Adrenal gland (tissue), 5 donors: ENCODE measurements around the gene ZBTB4.

Experiments
- CTCF ChIP-seq, 6 experiments: fragments of 450-650 bp in 4 of 6; fragments of 200-600 bp in 2 of 6; sonication (generic) in 1 of 6; IDR thresholded peaks; 1 replicate in 5 of 6; 2 replicates in 1 of 6; pipeline versions ENCODE4 v1.5.1 to v1.8.0; 2016 to 2021; ENCODE audit warnings: antibody characterized with exemption in 6 of 6, mild to moderate bottlenecking in 2 of 6, moderate library complexity in 1 of 6
- POLR2A ChIP-seq, 2 donors: fragments of 450-650 bp; IDR thresholded peaks; one replicate each; pipeline ENCODE4 v1.6.1; 2017; ENCODE audit warnings: antibody characterized with exemption in 2 of 2, mild to moderate bottlenecking in 2 of 2, moderate library complexity in 1 of 2
- donor health status: DM: no; HTN: no; CAD: no.

GRCh38 chr17:7528842-7529241 lies 49.4 kb upstream of the ZBTB4 start:
- TF ChIP-seq CTCF (IDR thresholded peaks at IDR 0.05) (no peak), POLR2A (IDR thresholded peaks at IDR 0.05) (no peak)
